ENCODE data around the gene TEAD1.

TEAD1 gene

DNA sequence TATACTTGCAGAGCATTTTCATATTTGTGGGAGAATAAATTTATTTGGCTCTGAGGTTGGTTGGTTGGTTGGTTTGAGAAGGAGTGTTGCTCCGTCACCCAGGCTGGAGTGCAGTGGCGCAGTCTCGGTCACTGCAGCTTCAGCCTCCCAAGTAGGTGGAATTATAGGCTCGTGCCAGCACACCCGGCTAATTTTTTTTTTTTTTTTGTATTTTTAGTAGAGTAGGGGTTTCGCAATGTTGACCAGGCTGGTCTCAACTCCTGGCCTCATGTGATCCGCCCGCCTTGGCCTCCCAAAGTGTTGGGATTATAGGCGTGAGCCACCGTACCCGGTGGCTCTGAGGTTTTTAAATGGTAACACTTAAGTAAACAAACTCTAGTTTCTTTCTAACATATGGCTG is 161.1 kb downstream of the TEAD1 start:
- DNase-seq (ENCODE audit: low read depth) = no peak

DNA sequence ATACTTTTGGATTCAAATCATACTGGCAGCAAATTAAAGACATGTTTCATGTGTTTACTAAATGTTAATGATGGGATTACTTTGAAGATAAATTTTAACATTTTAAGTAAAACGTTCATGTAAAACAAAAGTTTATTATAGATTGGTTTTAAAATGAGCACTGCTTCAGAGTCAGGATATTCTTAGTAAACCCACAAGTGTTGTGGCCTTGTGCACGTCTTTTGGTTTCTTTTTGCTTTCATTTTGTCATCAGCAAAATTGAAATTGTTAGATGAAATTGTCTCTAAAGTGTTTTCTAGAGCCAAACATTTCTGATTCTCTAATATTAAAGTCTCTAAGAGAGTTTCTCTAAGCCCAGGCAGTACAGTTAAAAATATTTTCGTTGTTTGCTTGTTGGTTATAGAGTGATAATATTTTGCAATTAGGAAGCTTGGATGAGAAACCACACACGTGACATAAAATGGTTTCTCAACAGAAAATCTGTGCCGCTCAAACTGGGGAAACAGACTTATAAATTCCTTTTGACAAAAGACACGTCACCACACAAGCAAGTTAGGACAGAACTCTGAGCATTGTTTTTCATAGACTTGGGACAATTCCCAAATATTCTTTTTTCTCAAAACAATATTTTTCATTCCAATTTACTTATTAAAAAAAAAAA is 164.4 kb downstream of the TEAD1 start:
- no peak for DNase-seq (ENCODE audit: low read depth)

DNA sequence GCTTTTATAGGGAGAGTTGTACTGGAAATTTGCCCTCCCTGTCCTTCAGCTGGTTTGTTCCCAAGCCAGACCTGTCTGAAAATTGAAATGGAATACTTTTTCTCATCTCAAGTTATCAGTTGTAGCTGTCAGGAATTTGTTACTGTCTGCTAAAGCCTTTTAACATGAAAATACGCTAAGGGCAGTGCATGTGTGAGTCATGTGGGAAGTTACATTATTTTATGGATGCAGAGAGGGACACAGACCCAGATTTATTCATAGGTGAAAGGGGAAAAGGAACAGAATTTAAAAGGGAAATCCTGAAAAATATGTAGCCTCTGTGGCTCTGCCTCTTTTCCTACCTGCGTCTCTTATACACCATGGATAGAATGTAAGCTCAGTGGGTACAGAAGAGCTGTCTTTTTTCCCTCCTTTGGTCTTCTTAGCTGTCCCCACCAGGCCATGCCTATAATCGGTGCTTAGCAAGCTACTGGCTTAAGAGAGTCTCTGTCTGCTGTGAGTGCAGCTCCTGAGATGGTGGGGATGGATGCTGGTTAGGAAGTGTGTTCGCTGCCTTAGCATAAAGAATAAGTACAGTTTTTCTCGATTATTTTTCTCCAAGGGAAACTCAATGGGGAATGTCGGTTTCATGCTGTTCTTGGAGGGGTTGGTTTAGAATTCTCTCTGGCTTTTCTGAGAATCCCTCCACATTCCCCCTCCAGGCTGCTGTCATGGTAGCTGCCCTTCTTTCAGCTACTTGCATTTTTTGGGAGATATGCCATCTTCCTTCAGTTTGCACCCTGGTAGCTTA is 166.8 kb downstream of the TEAD1 start:
- no peak for DNase-seq (ENCODE audit: low read depth)

- no peak for DNase-seq (ENCODE audit: low read depth)
Measured at GRCh38 chr11:12841946-12842630, 167.9 kb downstream of the TEAD1 start.

- DNase-seq (ENCODE audit: low read depth) = no peak
Measured at GRCh38 chr11:12842933-12843636, 168.9 kb downstream of the TEAD1 start.

- no peak for DNase-seq (ENCODE audit: low read depth)
Measured at GRCh38 chr11:12845163-12845562, 170.9 kb downstream of the TEAD1 start.

GRCh38 chr11:12845739-12846358 is 171.6 kb downstream of the TEAD1 start:
- DNase-seq (ENCODE audit: low read depth) = no peak

GRCh38 chr11:12846786-12847615 is 172.8 kb downstream of the TEAD1 start:
- DNase-seq (ENCODE audit: low read depth) = no peak

DNA sequence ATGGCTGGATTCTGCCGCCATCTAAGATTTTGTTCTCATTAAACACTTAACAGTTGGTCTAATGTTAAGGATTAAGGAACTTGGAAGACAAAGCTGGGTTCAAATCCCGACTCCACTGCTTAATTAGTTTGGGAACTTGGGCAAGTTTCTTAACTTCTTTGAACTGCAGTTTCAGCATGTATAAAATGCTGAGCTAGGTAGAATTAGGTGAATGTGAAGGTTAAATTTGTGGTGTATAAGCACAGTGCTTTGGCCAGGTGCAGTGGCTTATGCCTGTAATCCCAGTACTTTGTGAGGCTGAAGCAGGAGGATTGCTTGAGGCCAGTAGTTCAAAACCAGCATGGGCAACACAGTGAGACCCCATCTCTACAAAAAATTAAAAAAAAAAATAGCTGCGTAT is 174.2 kb downstream of the TEAD1 start:
- DNase-seq (ENCODE audit: low read depth) = no peak

DNA sequence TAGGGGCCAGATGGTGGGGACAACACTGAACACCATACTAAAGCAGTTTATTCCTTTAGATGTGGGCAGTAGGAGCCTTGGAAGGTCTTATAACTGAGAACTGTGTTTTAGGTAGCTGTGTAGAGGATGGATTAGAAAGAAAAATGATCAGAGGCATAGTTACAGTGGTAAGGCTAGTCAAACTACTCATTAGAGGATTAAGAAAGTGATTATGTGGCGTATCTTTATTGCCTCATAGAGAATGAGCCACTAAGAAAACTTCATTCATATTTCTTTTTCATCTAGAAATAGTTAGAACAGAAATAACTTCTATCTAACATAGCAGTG is 179.1 kb downstream of the TEAD1 start:
- no peak for DNase-seq (ENCODE audit: low read depth)

DNA sequence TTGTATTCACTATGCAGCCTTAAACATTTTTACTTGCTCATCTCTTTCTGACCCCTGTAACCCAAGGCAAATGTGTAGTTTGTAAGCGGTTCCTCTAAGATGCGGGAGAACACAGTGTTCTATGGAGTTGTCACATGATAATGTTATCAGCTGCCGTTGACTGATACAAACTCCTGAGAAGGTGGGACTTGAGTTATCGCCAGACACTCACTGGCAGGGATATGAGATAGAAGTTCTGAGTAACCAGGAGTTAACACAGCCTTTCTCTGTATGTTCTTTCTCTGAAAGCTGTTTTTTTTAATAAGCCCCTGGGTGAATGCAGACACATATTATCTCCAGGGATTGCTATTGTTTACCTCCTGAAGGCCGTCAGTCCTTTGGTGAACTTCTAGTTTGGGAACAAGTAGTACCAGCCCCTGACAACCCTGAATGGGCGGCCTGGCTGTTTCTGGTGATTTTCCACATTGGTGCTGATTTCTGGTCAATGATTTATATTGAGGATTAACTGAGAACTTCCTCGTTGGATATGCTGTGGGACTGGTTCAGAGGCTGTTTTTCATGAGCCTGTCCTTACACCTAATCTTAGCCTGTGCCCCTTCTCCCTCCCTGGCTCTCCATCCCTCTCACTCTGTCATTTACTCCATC is 179.6 kb downstream of the TEAD1 start:
- no peak for DNase-seq (ENCODE audit: low read depth)

- DNase-seq (ENCODE audit: low read depth) = no peak
Measured at GRCh38 chr11:12854297-12854661, 180.1 kb downstream of the TEAD1 start.

GRCh38 chr11:12854829-12855228 is 180.6 kb downstream of the TEAD1 start:
- no peak for DNase-seq (ENCODE audit: low read depth)

DNA sequence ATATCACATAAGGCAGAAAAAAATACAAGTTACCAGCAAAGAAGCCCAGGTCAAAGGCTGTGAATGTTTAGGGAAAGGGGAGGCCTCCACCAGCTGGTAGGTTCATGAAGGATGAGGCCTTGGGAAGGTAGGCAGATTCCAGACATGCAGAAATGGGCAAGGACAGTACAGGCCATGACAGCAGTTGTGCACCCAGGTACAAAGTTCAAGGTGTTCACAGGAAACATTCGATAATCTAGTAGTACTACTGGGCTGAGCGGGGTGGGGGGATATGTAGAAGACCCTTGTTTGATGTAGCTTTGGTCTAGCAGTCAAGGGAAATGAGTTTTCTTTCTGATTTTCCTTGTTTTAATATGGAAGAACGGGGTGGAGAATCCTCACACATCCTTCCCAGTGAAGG is 182.1 kb downstream of the TEAD1 start:
- no peak for DNase-seq (ENCODE audit: low read depth)

DNA sequence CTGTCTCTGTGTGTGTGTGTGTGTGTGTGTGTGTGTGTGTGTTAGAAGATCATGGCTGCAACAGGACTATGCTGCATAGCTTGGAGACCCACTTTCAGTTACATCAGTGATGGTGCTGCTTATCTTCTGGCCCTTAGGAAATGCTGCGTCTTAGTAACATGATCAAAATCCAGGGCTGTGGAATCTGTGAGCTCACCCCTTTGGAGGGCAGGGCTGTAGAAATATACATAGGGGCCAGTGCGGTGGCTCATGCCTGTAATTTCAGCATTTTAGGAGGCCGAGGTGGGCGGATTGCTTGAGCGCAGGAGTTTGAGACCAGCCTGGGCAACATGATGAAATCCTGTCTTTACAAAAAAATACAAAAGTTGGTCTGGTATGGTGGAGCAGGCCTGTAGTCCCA is 183.4 kb downstream of the TEAD1 start:
- DNase-seq (ENCODE audit: low read depth) = no peak

- no peak for DNase-seq (ENCODE audit: low read depth)
Measured at GRCh38 chr11:12859872-12860657, 185.8 kb downstream of the TEAD1 start.

GRCh38 chr11:12860827-12861226 is 186.6 kb downstream of the TEAD1 start:
- no peak for DNase-seq (ENCODE audit: low read depth)

DNA sequence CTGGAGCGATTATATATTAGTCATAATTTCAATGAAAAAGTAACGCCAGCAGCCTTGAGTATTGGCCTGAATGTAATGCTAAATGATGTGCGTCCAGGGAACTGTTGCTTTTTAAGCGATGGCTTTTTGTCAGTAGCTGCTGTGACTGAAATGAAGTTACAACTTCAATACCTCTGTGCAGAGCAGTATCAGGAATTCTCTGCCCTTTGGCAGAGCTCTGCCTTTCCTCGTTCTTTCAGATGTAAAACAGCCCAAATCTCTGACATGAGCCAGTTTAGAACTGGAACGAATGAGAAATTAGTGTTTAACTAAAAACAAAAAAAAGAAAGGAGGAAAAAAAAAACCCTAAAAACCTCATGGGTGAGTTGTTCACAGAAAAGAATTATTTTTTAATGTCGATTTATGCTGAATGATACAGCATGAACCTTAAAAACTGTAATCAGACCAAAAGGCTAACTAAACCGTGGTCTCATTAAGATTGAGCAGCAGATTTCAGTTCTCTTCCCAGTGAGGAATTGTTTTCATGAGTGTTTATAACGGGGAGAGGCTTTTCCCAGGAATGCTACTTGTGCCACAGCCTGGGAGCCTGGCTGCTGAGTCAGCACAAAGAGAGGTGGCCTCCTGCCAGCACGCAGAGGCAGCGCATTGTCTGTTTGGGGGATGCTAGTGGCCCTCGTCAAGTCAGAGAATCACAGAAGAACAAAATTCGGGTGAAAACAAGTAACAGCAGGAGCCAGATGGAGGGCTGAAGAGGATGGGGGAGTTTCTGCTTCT is 188.7 kb downstream of the TEAD1 start:
- no peak for DNase-seq (ENCODE audit: low read depth)

DNA sequence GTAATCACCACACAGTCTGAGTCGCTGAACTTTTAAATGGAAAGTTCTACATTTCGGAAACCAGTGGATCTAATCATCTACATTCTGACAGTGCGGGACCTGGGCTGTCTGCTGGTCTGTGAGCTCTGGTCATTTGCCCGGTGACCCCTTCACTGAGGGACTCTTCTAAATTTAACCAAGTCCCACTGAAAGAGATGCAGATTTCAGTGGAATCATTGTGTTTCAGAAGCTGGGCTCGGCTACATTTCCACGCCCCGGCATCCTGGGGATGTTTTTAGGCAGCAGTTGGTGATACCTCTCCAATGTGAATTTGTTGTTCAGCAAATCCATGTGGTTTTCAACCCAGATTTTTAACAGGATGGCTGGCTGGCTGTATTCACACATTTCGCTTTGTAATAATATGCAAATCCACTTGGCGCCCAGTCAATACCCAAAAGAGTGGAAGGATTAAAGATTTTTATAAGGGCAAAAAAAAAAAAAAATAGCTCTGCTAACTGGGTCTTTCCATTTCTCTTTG is 189.4 kb downstream of the TEAD1 start:
- no peak for DNase-seq (ENCODE audit: low read depth)
